GM12875 (cell line): ENCODE results near the gene SNAP91.
"Not testable (repeated sequence)": the region's sequence is repeated elsewhere in the genome, so short reads cannot be mapped to it uniquely, and the experiment has no call there.

Experiments
- H3K4me3 ChIP-seq: one replicate; pipeline ENCODE4 v1.5.1; 2011; ENCODE audit warnings: low read depth, low read length, control low read depth
- TF ChIP-seq, protein P1 (sequence below): IDR thresholded peaks from 2 replicates; pipeline ENCODE4 v1.5.1; 2011; ENCODE audit warnings: low read depth, mild to moderate bottlenecking, control low read depth, inconsistent platforms, low read length, moderate library complexity, borderline replicate concordance; ENCODE audit not compliant: insufficient read depth

The SNAP91 gene

DNA sequence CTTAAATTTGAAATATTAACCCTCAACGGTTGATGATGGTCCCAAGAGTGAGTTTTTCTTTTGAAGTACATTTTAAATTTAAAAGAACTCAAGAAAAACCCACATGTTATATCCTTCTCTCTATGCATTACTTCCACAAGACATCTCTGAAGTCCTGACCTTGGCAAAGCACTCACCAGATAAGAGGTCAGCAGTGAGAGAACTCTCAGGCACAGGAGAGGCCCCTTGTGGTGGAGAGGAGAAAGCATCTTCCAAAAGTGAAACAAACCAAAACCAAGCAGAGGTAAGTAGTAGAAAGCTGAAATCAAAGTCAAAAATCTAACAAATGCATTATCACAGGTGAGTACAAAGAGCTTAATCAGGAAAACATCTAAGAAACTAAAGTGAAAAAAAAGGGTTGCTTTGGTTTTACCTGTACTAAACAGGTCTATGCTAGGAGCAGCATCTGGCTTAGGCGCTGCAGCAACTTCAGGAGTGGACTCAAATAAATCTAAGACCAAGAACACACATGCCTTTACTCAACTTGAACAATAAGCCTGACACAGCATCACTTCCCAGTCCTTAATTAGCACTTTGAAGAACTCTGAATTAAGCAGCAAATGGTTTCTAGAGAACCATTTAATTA, 116.0 kb downstream of the SNAP91 start:
- TF ChIP-seq, protein P1, sequence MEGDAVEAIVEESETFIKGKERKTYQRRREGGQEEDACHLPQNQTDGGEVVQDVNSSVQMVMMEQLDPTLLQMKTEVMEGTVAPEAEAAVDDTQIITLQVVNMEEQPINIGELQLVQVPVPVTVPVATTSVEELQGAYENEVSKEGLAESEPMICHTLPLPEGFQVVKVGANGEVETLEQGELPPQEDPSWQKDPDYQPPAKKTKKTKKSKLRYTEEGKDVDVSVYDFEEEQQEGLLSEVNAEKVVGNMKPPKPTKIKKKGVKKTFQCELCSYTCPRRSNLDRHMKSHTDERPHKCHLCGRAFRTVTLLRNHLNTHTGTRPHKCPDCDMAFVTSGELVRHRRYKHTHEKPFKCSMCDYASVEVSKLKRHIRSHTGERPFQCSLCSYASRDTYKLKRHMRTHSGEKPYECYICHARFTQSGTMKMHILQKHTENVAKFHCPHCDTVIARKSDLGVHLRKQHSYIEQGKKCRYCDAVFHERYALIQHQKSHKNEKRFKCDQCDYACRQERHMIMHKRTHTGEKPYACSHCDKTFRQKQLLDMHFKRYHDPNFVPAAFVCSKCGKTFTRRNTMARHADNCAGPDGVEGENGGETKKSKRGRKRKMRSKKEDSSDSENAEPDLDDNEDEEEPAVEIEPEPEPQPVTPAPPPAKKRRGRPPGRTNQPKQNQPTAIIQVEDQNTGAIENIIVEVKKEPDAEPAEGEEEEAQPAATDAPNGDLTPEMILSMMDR: peak; percentile 71
- no peak overlapping the region for H3K4me3 ChIP-seq

DNA sequence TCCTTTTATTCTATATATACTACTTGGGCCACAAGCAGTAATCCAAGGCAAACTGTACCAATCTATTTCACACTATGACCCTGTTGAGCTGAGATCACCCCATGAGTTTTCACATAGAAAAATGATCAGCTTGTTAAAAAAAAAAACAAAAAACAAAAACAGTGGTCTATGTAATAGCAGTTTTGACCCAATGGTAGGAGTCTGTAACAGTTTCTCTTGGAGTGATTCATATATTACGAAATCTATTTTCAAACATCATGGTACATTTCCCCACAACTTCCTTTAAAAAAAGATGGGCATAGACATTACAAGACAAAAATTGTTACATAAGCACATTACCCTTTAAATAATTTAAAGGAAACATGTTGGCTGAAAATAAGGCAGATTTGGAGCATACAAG, 118.5 kb downstream of the SNAP91 start:
- TF ChIP-seq, protein P1: no peak
- no peak overlapping the region for H3K4me3 ChIP-seq

DNA sequence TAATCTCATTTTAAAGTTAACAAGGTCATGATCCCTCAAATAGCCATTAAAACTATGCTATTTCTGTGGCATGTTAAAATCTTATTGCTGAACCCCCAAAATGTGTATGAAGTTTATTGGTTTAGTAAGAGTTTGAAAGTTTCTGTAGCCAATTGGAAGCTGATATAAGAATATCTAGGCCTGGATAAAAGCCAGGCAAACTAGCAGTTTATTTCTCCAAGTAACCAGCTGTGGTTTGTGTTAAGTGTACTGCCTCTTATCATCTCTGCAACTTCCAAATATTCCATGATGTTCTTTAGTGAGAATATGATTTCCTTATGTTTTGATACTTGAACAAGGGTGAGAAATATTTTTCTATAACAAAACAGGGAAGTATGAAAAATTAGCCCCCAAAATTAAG, 119.8 kb downstream of the SNAP91 start:
- TF ChIP-seq, protein P1: no peak
- H3K4me3 ChIP-seq: no peak overlapping the region

DNA sequence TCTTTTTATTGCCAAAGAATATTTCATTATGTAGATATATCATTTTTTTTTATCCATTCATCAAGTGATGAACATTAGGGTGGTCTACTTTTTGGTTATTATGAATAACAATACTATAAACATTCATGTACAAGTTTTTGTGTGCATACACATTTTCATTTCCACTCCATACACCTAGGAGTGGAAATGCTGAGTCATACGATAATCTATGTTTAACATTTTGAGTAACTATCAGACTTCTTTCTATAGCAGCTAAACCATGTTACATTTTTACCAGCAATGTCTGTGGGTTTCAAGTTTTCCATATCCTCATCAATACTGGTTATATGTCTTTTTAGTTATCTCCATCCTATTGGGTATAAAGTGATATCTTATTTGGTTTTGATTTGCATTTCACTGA, 130.8 kb downstream of the SNAP91 start:
- TF ChIP-seq, protein P1: no peak
- H3K4me3 ChIP-seq: no peak overlapping the region

DNA sequence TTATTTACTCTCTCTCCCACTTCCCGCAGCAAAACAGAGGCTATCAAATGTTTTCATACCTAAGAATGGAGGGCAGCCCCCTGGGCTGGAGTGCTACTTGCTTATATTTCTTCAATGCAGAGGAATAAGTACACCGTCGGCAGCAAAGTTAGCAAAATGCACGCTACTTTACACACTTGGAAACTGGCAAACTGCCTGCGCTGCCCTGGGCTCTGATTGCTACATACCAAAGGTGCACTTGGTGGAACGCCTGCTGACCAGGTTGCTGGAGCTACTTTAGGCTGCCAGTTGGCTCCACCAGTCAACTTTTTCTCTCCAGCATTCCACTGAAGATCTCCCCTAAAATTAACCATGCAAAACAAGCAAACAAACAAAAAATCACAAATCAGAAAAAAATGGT, 134.1 kb downstream of the SNAP91 start:
- H3K4me3 ChIP-seq: no peak overlapping the region
- TF ChIP-seq, protein P1: no peak

DNA sequence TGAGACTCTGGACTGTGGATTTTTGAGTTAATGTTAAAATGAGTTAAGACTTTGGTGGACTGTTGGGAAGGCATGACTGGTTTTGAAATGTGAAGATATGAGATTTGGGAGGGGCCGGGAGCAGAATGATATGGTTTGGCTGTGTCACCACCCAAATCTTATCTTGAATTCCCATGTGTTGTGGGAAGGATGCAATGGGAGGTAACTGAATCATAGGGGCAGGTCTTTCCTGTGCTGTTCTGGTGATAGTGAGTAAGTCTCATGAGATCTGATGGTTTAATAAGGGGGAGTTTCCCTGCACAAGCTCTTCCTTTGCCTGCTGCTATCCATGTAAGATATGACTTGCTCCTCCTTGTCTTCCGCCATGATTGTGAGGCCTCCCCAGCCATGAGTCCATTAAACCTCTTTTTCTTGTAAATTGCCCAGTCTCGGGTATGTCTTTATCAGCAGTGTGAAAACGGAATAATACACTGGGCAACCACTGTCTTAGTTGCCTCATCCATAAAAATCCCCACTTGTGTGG, 137.2 kb downstream of the SNAP91 start:
- H3K4me3 ChIP-seq: not testable (repeated sequence)

DNA sequence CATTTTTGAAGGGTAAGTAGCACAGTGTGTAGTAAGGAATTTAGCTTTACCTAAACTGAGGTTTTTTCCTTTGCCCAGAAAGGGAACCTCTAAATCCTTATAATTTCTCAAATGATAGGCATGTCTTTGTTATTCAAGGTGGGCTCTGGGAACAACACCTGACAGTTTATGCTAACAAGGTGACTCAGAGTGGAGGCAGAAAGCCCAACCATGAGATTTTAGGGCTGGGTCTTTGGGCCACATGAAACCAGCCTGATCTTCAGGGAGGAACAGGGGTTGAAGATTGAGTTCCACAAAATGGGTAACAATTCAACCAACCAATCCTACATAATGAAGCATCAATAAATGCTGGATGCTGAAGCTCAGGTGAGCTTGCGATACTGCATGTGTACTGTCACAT, 149.9 kb downstream of the SNAP91 start:
- TF ChIP-seq, protein P1: no peak
- H3K4me3 ChIP-seq: no peak overlapping the region
